GM21390 (cell line): ENCODE data around the gene ZMYND8.
"Not testable (repeated sequence)": the region's sequence is repeated elsewhere in the genome, so short reads cannot be mapped to it uniquely, and the experiment has no call there.

ENCODE experiments used
- ATAC-seq: cut with Tn5 transposase; IDR thresholded peaks from one replicate; pipeline ENCODE4 v1.9.1; 2021; ENCODE audit not compliant: unreplicated experiment

ZMYND8 gene

DNA sequence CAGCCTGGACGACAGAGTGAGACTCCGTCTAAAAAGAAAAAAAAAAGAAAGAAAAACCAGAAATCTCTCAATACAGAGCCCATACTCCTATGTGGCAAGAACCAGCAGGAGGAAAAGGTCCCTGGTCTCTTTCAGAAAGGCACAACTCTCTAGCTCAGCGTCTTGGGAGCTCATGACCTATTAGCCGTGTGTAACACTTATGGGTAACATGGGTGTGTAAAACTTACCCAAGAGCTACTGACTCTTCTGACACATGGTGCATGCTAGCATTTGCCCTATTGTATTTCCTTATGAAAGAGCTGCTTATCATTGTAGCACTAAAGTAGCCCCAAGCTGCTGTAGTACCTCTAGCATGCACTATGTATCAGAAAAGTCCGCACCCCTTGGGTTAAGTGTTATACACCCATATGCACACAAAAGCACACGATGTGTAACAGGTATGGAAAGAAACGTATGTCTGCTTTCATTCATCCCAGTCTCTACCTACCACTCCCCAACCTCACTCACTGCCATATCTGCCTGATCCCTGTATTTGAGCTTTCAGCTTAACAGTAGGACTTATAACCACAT is 85.4 kb downstream of the ZMYND8 start:
- ATAC-seq = no peak

DNA sequence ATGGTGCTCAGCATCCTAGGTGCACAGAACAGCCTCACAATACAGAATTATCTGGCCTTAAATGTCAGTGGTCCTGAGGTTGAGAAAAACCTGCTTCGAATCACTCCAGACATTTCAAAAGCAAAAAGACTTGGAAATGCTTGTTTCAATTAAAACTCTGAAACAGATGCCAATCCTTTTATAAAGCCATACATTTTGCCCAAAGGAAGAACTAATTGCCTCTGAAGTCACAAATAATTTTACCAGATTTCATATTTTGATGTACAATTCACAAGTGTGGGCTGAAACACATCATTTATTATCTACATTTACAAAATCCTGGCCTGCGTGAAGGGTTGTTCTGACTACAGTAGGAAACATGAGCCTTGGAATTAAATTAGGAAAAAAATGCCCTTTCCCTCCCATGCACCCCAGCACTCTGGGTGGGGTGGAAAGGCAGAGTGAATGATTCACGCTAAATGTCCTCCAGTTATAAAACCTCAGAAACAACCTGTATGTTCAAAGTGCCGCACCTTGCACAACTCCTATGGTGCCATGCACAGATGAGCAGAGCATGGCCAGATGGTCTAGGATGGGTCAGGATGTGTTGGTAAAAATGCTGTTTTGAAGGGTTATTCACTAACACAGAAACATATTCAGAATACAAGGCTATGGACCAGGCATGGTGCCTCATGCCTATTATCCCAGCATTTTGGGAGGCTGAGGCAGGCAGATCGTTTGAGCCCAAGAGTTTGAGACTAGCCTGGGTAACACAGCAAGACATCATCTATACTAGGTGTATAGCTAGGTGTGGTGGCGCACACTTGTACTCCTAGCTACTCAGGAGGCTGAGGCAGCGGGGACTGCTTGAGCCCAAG is 87.0 kb downstream of the ZMYND8 start:
- no peak for ATAC-seq

DNA sequence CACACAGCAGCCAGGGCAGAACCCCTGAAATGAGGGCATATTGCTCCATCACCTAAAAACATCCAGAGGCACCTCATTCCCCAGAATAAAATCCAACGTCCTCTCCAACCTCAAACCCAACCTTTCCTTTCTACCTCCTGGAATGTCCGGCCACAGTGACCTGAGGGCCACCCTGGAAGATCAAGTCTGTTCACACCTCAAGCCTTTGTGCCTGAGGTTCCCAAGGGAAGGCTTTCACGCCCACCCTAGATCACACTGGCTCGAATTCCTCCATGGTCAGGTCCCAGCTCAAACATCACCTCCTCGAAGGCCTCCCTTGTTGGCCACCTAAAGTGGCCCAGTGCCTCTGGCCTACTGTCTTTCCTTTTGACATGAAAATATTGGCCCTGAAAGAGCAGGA is 88.9 kb downstream of the ZMYND8 start:
- ATAC-seq = no peak

DNA sequence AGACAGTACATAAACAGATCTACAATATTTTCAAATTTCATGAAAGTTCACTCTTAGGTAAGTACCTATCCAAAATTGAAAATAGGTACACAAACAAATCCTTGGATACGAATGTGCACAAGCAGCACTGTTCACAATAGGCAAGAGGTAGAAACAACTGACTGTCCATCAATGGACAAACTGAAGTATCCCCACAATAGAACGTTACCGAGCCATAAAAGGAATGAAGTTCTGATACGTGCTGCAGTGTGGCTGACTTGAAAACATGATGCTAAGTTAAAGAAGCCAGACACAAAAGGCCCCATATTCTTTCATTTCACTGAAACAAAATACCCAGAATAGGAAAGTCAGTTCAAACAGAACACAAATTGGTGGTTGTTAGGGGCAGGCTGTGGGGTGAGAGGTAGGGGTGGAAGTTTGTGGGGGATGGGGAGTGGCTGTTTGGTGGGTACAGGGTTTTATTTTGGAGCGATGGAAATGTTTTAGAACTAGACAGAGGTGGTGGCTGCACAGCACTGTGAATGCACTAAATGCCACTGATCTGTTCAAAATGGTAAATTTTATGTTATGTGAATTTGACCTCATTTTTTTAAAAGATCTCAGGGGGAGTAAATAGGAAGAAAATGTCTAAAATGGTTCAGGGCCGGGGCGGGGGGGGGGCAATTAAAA is 89.5 kb downstream of the ZMYND8 start:
- ATAC-seq = no peak

DNA sequence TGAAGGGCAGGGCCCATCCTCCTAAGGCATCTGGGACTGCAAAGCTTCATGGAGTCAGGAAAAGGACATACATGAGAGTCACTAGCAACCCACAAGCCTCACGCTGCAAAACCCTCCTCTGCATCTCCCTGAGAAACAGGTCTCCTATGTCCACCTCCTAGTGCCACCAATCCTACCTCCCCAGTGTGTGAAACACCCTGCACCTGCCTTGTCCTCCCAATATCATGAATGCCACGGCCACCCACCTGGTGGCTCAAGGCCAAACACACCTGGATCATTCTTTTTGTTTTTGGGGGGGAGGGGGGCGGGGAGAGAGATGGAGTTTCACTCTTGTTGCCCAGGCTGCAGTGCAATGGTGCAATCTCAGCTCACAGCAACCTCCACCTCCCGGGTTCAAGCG is 90.5 kb downstream of the ZMYND8 start:
- ATAC-seq = no peak

DNA sequence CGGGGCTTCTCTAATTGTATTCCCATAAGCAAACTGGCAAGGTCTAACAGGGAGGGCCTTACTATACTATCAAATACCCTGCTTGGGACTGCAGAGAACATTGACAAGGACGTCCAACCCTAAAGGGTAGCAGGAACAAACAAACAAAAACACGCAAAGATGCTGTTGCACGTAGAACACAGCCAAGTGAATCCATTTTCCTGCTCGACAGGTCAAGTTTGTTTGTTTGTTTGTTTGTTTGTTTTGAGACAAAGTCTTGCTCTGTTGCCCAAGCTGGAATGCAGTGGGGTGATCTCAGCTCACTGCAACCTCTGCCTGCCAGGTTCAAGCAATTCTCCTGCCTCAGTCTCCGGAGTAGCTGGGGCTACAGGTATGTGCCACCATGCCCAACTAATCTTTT is 91.3 kb downstream of the ZMYND8 start:
- ATAC-seq = no peak

DNA sequence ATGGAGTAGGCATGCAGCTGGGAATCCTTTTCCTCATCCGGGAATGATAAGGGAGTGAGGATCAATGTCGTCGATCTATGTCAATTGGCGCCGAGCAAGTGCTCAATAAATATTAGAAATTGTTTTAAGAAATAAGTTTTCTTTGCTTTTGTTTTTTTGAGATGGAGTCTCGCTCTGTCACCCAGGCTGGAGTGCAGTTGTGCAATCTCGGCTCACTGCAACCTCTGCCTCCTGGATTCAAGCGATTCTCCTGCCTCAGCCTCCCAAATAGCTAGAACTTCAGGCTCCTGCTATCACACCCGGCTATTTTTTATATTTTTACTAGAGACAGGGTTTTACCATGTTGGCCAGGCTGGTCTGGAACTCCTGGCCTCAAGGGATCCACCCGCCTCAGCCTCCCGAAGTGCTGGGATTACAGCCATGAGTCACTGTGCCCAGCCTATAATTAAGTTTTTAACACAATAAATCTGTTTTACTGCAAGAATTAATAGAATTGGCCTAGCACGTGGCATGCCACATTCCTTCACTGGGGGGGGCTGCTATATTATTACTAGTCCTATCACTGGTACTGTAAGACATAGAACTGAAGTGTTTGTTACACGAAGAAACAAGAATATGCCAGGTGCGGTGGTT is 92.2 kb downstream of the ZMYND8 start:
- ATAC-seq = not testable (repeated sequence)

DNA sequence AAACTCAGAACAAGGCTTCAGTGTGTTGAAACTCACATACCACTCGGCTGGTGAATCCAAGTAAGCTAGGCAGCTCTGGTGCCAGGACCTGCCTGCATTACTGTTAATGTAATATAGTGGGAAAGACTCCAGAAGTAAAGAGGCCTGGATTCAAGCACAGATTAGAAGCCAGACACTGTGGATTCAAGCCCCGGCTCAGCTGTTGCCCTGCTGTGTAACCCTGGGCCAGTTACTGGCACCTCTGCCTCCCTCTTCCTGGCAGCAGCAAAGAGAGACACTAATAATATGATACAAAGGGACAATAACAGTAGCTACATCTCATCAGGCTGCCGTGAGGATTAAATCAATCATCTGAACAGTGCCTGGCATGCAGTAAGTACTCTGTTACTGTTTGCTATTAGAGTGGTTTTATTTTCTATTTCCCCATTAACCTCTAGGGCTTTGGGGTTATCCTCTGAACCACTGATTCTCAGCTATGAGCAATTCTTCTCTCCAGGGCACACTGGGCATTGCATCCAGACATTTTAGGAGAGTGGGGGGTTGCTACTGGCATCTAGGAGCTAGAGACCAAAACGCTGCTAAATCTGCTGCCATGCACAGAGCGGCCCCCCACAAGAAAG is 92.9 kb downstream of the ZMYND8 start:
- no peak for ATAC-seq

DNA sequence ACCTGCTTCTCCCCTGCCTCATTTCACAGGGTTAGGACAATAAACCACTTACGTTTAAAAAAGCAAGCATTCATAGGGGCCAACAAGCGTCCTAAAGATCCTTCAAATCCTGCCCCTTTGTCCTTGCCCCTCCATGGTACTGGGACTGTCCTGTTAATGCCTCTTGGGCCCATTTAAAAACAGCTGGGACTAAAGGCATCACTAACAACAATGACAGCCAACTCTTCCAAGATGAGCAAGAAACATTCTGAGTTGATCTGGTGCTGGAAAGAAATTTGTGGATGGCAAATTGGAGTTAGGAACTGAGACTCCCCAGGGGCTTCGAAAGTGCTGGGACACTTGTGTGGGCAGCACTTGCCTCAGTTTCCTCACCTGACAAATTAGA is 93.4 kb downstream of the ZMYND8 start:
- ATAC-seq = no peak

DNA sequence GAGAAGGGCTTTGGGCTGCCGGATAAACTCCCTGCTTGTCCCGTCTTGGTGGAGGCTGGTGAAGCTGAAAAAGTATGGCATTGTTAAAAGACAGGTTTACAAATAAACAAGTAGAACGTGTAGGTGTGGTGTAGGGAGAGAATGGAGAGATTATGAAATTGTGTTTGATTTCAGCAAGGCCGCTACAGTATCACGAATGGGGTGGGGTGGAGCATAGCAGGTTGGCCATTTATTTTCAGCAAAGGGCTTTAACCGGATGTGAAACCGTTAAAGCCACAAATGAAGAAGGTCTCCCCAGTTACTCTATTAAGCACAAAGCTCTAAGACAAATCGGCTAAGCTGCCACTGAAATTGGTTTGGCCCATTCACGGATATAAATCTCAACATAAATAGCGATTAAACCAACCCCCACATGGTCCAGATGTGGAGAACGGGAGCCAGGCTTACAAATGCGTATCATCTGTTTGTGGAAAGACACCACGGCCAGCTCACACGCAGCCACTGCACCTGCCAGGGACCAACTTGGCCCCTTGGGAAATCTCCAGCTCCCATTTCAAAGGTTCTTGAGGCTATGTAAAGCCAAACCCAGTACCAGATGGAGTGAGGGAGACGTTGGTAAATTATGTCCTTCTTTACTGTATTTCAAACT is 94.0 kb downstream of the ZMYND8 start:
- peak; percentile 45 for ATAC-seq

DNA sequence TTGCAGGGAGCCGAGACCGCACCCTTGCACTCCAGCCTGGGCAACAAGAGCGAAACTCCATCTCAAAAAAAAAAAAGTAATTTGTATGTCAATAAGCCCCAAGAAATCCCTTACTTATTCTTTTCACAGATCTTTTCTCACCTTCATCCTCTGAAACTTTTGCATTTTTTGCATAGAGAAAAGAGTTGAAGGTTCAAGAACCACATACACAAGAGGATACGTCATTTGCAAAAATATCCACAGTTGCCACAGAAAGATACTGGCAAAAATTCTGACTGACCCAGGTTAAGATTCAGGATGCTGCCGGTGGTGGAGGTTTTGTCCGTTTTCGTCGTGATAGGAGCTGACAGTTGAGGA is 94.5 kb downstream of the ZMYND8 start:
- peak; percentile 6 for ATAC-seq

DNA sequence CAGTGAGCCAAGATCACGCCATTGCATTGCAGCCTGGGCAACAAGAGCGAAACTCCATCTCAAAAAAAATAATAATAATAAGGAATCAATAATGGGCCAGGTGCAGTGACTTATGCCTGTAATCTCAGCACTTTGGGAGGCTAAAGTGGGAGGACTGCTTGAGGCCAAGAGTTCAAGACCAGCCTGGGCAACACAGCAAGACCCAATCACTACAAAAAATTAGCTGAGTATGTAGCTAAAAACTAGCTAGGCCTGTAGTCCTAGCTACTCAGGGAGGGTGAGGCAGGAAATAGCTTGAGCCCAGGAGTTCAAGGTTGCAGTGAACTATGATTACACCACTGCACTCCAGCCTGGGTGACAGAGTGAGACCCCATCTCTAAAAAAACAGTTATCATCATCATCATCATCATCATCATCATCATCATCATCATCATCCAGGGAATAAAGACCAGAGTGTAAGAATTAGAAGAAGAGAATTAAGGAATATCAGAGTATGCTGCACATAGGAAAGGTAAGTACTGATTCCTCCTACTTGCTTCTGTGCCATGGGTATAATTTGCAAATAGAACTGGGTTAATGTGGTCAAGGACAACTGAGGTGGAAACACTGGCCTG is 95.2 kb downstream of the ZMYND8 start:
- not testable (repeated sequence) for ATAC-seq

DNA sequence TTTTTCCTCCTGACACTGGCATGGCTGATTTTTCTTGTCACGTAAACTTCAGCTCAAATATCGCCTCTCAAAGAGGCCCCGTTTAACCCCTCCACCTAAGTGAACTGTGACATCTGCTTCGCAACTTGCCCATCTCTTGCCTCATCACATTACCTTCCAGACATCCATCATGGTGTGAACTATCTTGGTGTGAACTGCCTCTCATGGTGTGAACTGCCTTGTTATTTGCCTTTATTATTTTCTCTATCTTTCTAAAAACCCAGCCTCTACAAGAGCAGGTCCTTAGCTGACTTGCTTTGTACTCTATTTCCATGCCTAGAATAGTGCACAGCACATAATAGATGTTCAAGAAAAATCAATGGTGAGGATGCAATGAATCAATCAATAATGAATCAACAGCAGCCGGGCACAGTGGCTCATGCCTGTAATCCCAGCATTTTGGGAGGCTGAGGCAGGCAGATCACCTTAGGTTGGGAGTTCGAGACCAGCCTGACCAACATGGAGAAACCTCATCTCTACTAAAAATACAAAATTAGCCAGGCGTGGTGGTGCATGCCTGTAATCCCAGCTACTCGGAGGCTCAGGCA is 95.9 kb downstream of the ZMYND8 start:
- not testable (repeated sequence) for ATAC-seq

DNA sequence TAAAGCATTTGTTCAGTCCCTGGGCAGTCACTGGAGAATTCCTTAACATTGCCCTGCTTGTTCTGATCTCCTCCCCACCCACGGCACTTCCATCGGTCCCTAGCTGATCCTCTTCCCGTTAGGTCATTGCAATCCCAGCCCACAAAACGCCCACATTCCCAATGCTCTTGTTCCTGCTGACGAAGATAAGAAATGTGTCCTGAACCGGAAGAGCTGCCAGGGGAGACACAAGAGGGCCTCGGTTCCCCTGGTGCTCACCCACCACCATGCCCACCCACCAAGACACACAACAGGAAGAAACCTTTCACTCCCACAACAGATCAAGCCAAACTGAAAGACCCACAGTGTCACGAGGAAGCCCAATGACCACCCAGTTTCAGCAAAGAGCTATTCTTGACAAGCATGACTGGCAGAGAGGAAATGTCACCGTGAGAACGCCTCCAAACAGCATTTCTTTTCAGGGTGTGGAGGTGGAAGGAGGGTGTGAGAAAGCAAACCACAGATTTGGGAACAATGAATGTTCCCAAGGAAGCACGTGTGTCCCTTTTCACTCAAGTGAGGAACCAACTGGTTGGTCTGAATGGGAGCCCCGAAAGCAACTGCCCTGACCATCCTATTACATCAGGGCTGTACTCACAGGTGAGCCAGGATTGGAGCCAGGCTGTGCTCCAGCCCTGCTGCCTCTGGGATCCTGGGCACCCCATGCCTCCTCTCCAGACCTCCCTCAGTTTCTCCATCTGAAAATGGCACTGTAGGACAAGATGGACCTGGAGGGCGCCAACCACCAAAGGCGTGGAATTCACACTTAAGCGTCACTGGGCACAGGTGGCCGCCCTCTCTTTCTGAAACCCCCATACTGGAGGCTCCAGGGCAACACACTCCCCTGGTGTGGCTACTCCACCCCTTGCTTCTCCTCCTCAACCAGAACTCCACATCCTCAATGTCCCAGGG is 97.5 kb downstream of the ZMYND8 start:
- ATAC-seq = no peak

DNA sequence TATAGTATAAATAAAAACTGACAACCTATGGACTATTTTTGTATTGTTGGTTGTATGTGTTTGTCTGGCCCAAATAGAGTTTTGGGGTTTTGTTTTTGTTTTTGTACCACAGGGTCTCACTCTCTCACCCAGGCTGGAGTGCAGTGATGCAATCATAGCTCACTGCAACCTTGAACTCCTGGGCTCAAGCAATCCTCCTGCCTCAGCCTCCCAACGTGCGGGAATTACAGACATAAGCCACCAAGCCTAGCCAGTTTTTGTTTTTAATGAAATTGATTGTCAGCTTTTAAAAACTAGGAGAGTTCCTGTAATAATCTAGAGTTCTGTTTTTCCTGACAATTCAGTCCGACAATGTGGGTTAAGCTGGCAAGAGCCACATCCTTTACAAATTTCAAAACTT is 98.7 kb downstream of the ZMYND8 start:
- no peak for ATAC-seq

DNA sequence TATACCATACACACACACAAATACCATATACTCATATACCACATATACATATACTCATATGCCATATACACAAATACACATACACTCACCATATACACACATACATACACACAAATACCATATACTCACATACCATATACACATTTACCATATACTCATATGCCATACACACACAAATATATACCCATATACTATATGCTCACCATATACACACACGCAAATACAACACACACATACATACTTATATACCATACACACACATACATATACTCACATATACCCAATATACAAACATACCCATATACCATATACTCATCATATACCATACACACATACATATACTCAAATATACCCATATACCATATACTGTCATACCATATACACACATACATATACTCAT is 99.2 kb downstream of the ZMYND8 start:
- no peak for ATAC-seq

DNA sequence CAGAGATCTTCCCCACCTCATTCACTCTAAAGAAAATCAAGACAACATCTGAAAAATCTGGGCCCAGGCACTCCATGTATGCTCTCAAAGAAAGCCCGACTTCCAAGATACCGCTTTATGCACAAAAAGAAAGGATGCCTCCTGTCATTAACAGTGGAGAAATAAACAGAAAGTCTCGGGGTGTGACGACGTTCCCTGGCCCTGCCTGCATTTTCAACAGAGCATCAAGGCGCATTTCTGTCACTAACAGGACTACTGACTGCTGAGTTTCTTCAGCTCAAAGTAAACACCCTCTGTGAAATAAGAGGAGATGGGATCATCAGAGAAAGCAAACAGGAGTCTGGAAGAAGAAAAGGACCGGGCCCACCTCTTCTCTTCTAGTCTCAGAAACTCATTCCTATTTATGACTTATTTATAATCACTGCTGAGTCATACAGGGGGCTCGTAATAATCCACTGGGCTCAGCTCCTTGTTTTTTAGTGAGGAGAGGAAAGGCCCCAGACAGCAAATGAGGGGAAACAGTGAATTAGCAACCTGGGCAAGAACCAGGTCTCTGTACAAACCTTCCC is 99.7 kb downstream of the ZMYND8 start:
- ATAC-seq = no peak

DNA sequence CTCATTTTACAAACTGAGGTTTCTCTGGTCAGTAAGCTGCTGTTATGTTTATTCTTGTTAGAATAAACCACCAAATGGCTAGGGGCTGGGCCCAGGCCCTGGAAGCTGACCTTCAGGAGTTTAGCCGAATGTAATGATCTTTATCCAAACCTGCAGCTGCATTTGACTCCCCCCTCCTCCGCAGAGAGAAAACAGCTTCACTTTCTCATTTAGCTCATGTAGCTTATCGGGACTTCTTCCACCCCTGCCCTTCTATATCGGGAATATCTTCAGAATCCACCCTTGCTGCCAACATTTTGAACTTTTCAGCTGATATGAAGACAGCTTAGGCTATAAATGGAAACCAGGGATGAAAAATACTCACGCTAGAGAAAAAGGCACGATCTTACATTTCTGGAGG is 102.6 kb downstream of the ZMYND8 start:
- no peak for ATAC-seq

DNA sequence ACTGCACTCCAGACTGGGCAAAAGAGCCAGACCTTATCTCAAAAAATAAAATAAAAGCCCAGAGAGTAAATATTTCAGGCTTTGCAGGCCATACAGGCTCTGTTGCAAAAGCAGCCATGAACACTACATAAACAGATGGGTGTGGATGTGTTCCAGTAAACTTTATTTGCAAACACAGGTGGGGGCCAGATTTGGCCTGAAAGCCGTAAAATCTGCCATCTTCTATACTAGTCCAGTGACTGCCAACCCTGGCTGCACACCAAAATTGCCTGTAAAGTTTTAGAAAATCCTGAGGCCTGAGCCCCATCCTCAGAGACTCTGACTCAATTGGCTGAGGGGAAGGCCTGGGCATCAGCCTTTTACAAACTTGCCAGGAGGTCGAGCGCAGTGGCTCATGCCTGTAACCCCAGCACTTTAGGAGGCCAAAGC is 103.6 kb downstream of the ZMYND8 start:
- ATAC-seq = no peak
